KMS-11 (cell line): ENCODE measurements around the gene NRXN3.

Experiments used
- H2AFZ ChIP-seq: fragments of 200-600 bp; sonication (generic); 2 replicates; pipeline ENCODE4 v1.6.1; 2016; ENCODE audit warnings: antibody characterized with exemption, mixed run types, low read depth
- H3K27ac ChIP-seq: fragments of 200-600 bp; sonication (generic); 2 replicates; pipeline ENCODE4 v1.6.1; 2016; ENCODE audit warnings: mild to moderate bottlenecking, mixed run types
- H3K27me3 ChIP-seq: fragments of 200-600 bp; sonication (generic); 2 replicates; pipeline ENCODE4 v1.6.1; 2017; ENCODE audit warnings: mild to moderate bottlenecking, low read depth, mixed run types, moderate library complexity; ENCODE audit not compliant: insufficient read depth
- H3K36me3 ChIP-seq: fragments of 200-600 bp; sonication (generic); 2 replicates; pipeline ENCODE4 v1.6.1; 2017; ENCODE audit warnings: mild to moderate bottlenecking, mixed run types; ENCODE audit not compliant: insufficient read depth
- H3K4me1 ChIP-seq: fragments of 200-600 bp; sonication (generic); 2 replicates; pipeline ENCODE4 v1.6.1; 2016; ENCODE audit warnings: mild to moderate bottlenecking, low read depth, mixed run types; ENCODE audit not compliant: poor library complexity, severe bottlenecking
- H3K4me2 ChIP-seq: fragments of 200-600 bp; sonication (generic); 2 replicates; pipeline ENCODE4 v1.7.0; 2016; ENCODE audit warnings: mild to moderate bottlenecking, mixed run types
- H3K4me3 ChIP-seq: fragments of 200-600 bp; sonication (generic); IDR thresholded peaks from 2 replicates; pipeline ENCODE4 v1.6.1; 2017; ENCODE audit warnings: low read depth, low read length, mixed read lengths; ENCODE audit not compliant: insufficient read depth
- H3K79me2 ChIP-seq: fragments of 200-600 bp; sonication (generic); 2 replicates; pipeline ENCODE4 v1.6.1; 2016; ENCODE audit warnings: low read depth, mixed run types; ENCODE audit not compliant: insufficient read depth
- H3K9ac ChIP-seq: fragments of 200-600 bp; sonication (generic); 2 replicates; pipeline ENCODE4 v1.6.1; 2016; ENCODE audit warnings: mild to moderate bottlenecking, mixed run types
- H4K20me1 ChIP-seq: fragments of 200-600 bp; sonication (generic); 2 replicates; pipeline ENCODE4 v1.6.1; 2016; ENCODE audit warnings: mild to moderate bottlenecking, mixed run types; ENCODE audit not compliant: insufficient read depth
- CTCF ChIP-seq: fragments of 200-600 bp; sonication (generic); conservative IDR thresholded peaks from 2 replicates; pipeline ENCODE4 v1.6.1; 2017; ENCODE audit warnings: low read depth, mild to moderate bottlenecking, antibody characterized with exemption, low read length, moderate library complexity, mixed read lengths

Gene NRXN3

GRCh38 chr14:79698298-79698711 is 1528.1 kb downstream of the NRXN3 start:
- Histone ChIP-seq H3K4me2 (no peak overlapping the region), H3K27me3 (no peaks in the 10 kb centered on the region), H3K9ac (no peak overlapping the region), H3K27ac (no peak overlapping the region), H3K79me2 (no peaks in the 10 kb centered on the region), H4K20me1 (no peaks in the 10 kb centered on the region), H3K4me3 (no peak overlapping the region), H3K4me1 (no peaks in the 10 kb centered on the region), H3K36me3 (no peaks in the 10 kb centered on the region), H2AFZ (no peak overlapping the region)
- TF ChIP-seq CTCF: no peak

GRCh38 chr14:79699206-79699605 is 1529.0 kb downstream of the NRXN3 start:
- Histone ChIP-seq H3K27ac (no peak overlapping the region), H3K4me1 (no peaks in the 10 kb centered on the region), H4K20me1 (no peaks in the 10 kb centered on the region), H3K36me3 (no peaks in the 10 kb centered on the region), H3K9ac (no peak overlapping the region), H3K4me2 (no peak overlapping the region), H2AFZ (no peak overlapping the region), H3K27me3 (no peaks in the 10 kb centered on the region), H3K79me2 (no peaks in the 10 kb centered on the region), H3K4me3 (no peak overlapping the region)
- TF ChIP-seq CTCF: no peak

- no peaks in the 10 kb centered on the region for H3K36me3 ChIP-seq
- no peaks in the 10 kb centered on the region for H3K79me2 ChIP-seq
- no peak overlapping the region for H2AFZ ChIP-seq
- H3K4me3 ChIP-seq: no peak overlapping the region
- H3K4me2 ChIP-seq: no peak overlapping the region
- H4K20me1 ChIP-seq: no peaks in the 10 kb centered on the region
- H3K4me1 ChIP-seq: no peaks in the 10 kb centered on the region
- no peak overlapping the region for H3K9ac ChIP-seq
- no peaks in the 10 kb centered on the region for H3K27me3 ChIP-seq
- no peak for TF ChIP-seq CTCF
- H3K27ac ChIP-seq: no peak overlapping the region
These were observed 1531.2 kb downstream of the NRXN3 start for GRCh38 chr14:79701371-79701770.

- Histone ChIP-seq H3K4me1 (no peaks in the 10 kb centered on the region), H2AFZ (no peak overlapping the region), H3K79me2 (no peaks in the 10 kb centered on the region), H3K27ac (no peak overlapping the region), H3K9ac (no peak overlapping the region), H3K4me2 (no peak overlapping the region), H3K4me3 (no peak overlapping the region), H4K20me1 (no peaks in the 10 kb centered on the region), H3K36me3 (no peaks in the 10 kb centered on the region), H3K27me3 (no peaks in the 10 kb centered on the region)
- no peak for TF ChIP-seq CTCF
These were observed 1532.0 kb downstream of the NRXN3 start for GRCh38 chr14:79702197-79702596.

GRCh38 chr14:79703209-79703608 is 1533.0 kb downstream of the NRXN3 start:
- no peak overlapping the region for H3K4me2 ChIP-seq
- no peak for TF ChIP-seq CTCF
- no peaks in the 10 kb centered on the region for H3K27me3 ChIP-seq
- no peak overlapping the region for H3K4me3 ChIP-seq
- H3K36me3 ChIP-seq: no peaks in the 10 kb centered on the region
- H3K27ac ChIP-seq: no peak overlapping the region
- H3K9ac ChIP-seq: no peak overlapping the region
- no peaks in the 10 kb centered on the region for H4K20me1 ChIP-seq
- H2AFZ ChIP-seq: no peak overlapping the region
- H3K4me1 ChIP-seq: no peaks in the 10 kb centered on the region
- no peaks in the 10 kb centered on the region for H3K79me2 ChIP-seq
